ENCODE measurements around the gene JAKMIP1.

GRCh38 chr4:6105311-6105911, 94.9 kb downstream of the JAKMIP1 start:
- TF ChIP-seq CTCF (IDR thresholded peaks at IDR 0.05) (no peak), POLR2AphosphoS5 (IDR thresholded peaks at IDR 0.05) (no peak)

Measured in upper lobe of left lung (tissue), 4 donors.